Subcutaneous abdominal adipose tissue (tissue), 5 donors: Measurements from ENCODE around the gene RTKN.
A peak's percentile ranks its signal among the peaks of the same experiment; 100 is the strongest.

ENCODE experiments used
- H3K27ac ChIP-seq: one replicate; pipeline ENCODE4 v1.7.0; 2013; ENCODE audit warnings: low read depth, mild to moderate bottlenecking, inconsistent platforms, low read length, moderate library complexity
- H3K27me3 ChIP-seq, 5 donors: one replicate each; pipeline ENCODE4 v1.7.0; 2013; ENCODE audit warnings: low read length in 5 of 5, inconsistent platforms in 1 of 5; ENCODE audit not compliant: control insufficient read depth in 5 of 5, insufficient read depth in 4 of 5
- H3K36me3 ChIP-seq, 5 donors: one replicate each; pipeline ENCODE4 v1.7.0; 2013; ENCODE audit warnings: low read length in 5 of 5; ENCODE audit not compliant: control insufficient read depth in 5 of 5, insufficient read depth in 5 of 5
- H3K4me1 ChIP-seq, 5 donors: one replicate each; pipeline ENCODE4 v1.7.0; 2013; ENCODE audit warnings: low read length in 5 of 5, mild to moderate bottlenecking in 3 of 5, moderate library complexity in 1 of 5; ENCODE audit not compliant: control insufficient read depth in 5 of 5, insufficient read depth in 5 of 5
- H3K4me3 ChIP-seq, 5 donors: one replicate each; pipeline ENCODE4 v1.7.0; 2013; ENCODE audit warnings: low read length in 5 of 5, low read depth in 1 of 5
- H3K9ac ChIP-seq, 5 donors: one replicate each; pipeline ENCODE4 v1.7.0; 2013; ENCODE audit warnings: low read length in 5 of 5, mild to moderate bottlenecking in 4 of 5, moderate library complexity in 3 of 5
- H3K9me3 ChIP-seq, 5 donors: one replicate each; pipeline ENCODE4 v1.7.0; 2013; ENCODE audit warnings: low read length in 5 of 5; ENCODE audit not compliant: control insufficient read depth in 5 of 5
- donor health status: healthy.
- donor health status: healthy.
- donor health status: healthy.
- donor health status: healthy.
- donor health status: healthy.

RTKN gene

DNA sequence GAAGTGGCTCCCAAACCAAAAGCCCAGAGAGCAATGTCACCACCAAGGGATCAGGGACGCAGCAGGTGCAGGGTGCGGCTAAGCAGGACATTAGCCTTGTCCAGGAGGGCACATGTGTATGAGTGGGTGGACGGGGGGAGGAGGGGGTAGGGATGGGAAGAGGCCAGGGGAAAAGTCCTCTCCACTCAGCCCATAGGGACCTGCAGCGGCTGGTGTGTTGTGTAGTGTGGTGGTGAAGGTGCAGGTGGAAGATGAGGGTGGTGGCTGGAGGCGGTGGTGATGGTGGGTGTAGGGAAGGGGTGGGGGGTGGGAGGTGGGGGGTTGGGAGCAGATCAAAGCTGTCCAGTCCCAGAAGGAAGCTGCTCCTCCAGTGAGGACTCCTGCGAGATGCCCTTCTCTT lies 24.0 kb downstream of the RTKN start:
- H3K27ac ChIP-seq = no peak overlapping the region

DNA sequence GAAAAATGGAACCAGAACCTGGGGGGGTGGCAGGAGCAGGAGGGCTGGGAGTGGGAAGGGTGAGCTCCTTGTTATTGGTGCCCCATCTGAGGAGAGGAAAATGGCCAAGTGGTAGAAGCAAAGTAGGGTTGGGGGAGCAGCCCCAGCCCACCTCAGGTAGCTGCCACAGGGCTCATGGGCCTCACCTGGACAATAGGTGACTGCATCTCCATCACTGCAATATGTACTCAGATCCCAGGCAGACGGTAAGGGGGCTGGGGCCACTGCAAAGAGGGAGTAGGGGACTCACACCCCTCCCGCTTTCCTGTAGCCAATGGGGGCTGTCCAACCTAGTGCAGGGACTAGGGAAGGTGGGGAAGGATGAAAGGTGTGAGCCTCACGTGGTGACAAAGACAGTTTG lies 24.5 kb downstream of the RTKN start:
- no peaks in the 10 kb centered on the region for H3K9me3 ChIP-seq
- no peak overlapping the region for H3K9ac ChIP-seq
- H3K27ac ChIP-seq = no peak overlapping the region
- peaks cover 0 to 21% (median 6%) of the 10 kb centered on the region in 5 donors for H3K27me3 ChIP-seq
- H3K4me1 ChIP-seq = peaks cover 0 to 42% (median 36%) of the 10 kb centered on the region in 5 donors
- H3K4me3 ChIP-seq = no peak overlapping the region
- H3K36me3 ChIP-seq = no peaks in the 10 kb centered on the region

More for the DNA sequence above, 24.0 kb downstream of the RTKN start:
- Histone ChIP-seq H3K4me3 (no peak overlapping the region), H3K4me1 (peaks cover 0 to 43% (median 36%) of the 10 kb centered on the region in 5 donors), H3K9me3 (no peaks in the 10 kb centered on the region), H3K36me3 (no peaks in the 10 kb centered on the region), H3K27me3 (peaks cover 0 to 22% (median 8%) of the 10 kb centered on the region in 5 donors), H3K9ac (no peak overlapping the region)

DNA sequence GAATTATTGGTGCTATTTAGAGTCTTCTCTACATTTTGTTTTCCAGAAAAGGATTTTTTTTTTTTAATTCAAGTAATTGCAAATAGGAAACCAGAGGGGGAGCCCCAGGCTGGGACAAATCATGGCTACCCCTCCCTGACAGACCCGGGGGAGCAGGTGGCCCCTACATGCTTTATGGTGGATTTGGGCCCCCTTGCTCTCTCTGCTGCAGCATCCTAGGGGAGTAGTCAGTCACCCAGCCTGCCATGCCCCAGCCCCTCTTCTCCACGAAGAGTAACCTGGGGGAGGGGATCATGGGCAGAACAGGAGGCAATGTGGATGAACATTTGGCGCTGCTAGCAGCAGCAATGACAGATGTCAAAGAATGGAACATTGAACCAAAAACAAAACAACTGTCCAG lies 25.0 kb downstream of the RTKN start:
- Histone ChIP-seq H3K4me3 (no peak overlapping the region), H3K36me3 (no peaks in the 10 kb centered on the region), H3K9me3 (no peaks in the 10 kb centered on the region), H3K27me3 (peaks cover 0 to 17% (median 5%) of the 10 kb centered on the region in 5 donors), H3K27ac (no peak overlapping the region), H3K9ac (no peak overlapping the region), H3K4me1 (peaks cover 0 to 38% (median 32%) of the 10 kb centered on the region in 5 donors)

DNA sequence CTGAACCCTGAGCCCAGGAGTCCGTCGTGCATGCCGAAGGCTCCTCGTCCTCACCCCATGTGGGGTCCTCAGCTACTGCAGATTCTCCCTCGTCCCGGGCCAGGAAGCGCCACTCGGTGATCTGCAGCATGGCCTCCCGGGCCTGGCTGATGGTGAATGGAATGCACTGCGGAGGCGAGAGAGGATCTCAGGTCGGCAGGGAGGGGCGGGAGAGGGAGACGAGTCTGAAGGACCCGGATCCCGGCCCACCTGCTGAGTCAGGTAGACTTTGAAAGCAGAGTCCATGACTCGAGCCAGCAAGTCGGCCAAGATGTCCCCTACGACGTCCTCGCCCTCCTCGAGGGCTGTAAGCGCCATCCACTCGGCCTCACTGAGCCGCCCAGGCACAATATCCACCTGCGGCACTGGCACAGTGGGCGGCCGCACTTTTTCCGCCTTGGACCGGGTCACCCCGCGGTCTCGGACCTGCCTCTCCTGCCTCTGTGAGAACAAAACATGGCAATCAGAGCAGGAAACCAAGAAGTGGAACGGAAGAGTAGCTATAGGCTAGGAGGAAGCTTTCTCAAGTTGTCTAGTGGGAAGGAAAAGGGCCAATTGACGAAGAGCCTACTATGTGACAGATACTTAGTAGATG lies 25.9 kb downstream of the RTKN start:
- H3K27ac ChIP-seq = no peak overlapping the region
- peak overlapping the region; percentile 68 to 90 (median 78) for H3K4me3 ChIP-seq

DNA sequence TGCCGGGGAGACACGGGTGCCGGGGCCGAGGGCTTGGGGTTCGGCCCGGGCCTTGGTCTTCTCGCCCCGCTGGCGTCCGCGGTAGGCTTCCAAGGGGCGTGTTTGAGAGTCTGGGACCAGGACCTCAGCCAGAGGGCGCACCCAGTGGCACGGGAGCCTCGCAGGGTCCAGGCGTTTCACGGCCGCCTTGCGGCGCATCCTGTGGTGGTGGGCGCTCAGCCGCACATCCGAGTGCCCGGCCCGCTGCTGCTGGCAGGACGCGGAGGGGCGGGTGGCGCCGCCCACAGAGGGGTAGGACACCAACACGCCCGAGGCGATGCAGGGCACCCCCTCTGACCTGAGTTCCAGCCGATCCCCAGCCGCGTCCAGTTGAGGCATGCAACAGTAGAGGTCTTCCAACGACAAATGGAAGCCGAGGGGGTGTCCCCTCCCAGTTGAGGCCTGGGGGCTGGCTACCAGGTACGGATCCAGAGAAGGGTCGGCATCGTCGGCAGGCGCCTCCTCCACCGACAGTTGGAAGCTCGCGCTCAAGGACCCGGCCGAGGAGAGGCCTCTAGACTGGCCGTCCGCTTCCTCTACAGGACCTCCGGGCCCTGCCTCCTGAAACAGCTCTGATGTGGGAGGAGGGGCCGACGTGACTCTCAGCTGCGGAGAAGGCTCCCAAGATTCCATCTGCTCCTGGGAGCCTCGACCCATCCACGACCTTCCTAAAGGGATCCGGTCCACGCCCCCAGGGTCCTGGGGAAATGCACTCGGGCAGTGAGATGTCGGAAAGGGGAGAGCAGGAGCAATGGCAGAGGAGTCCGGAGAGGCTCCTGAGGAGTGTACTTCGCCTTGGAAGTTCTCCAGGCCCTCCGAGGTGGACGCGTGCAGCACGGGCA lies 26.6 kb downstream of the RTKN start:
- no peaks in the 10 kb centered on the region for H3K36me3 ChIP-seq
- peak overlapping the region; percentile 68 to 90 (median 78) for H3K4me3 ChIP-seq
- no peaks in the 10 kb centered on the region for H3K9me3 ChIP-seq
- H3K4me1 ChIP-seq = peaks cover 0 to 28% (median 22%) of the 10 kb centered on the region in 5 donors
- H3K27me3 ChIP-seq = peaks cover 0 to 15% (median 5%) of the 10 kb centered on the region in 5 donors
- H3K27ac ChIP-seq = peak overlapping the region; percentile 23
- H3K9ac ChIP-seq = peak overlapping the region in 4 of 5 donors; percentile 31 to 77 (median 60)

More for the DNA sequence above, 25.9 kb downstream of the RTKN start:
- peak overlapping the region in 3 of 5 donors; percentile 31 to 77 (median 70) for H3K9ac ChIP-seq
- H3K9me3 ChIP-seq = no peaks in the 10 kb centered on the region
- H3K4me1 ChIP-seq = peaks cover 0 to 29% (median 23%) of the 10 kb centered on the region in 5 donors
- peaks cover 0 to 15% (median 5%) of the 10 kb centered on the region in 5 donors for H3K27me3 ChIP-seq
- no peaks in the 10 kb centered on the region for H3K36me3 ChIP-seq

DNA sequence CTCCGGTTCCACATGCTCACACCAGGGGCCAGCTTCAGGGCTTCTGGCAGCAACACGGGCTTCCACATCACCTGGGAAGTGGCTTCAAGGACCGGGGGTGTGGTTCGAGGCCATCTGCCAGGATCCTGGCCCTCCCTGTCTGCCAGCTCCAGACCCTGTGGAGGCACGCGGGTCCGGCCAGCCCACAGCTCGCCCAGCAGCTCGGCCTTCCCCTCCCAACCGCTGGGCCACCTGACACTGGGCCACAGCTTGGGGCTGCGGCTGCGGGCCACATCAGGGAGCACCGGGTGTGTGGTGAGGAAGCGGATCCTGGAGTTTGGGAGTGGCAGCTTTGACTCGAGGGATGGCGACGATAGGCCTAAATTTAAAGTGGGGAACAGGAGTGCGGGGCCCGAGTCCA lies 27.3 kb downstream of the RTKN start:
- peaks cover 0 to 28% (median 22%) of the 10 kb centered on the region in 5 donors for H3K4me1 ChIP-seq
- H3K36me3 ChIP-seq = no peaks in the 10 kb centered on the region
- peak overlapping the region in 4 of 5 donors; percentile 31 to 77 (median 60) for H3K9ac ChIP-seq
- H3K4me3 ChIP-seq = peak overlapping the region in 4 of 5 donors; percentile 68 to 90 (median 78)
- H3K9me3 ChIP-seq = no peaks in the 10 kb centered on the region
- H3K27ac ChIP-seq = no peak overlapping the region
- H3K27me3 ChIP-seq = peaks cover 0 to 15% (median 5%) of the 10 kb centered on the region in 5 donors

DNA sequence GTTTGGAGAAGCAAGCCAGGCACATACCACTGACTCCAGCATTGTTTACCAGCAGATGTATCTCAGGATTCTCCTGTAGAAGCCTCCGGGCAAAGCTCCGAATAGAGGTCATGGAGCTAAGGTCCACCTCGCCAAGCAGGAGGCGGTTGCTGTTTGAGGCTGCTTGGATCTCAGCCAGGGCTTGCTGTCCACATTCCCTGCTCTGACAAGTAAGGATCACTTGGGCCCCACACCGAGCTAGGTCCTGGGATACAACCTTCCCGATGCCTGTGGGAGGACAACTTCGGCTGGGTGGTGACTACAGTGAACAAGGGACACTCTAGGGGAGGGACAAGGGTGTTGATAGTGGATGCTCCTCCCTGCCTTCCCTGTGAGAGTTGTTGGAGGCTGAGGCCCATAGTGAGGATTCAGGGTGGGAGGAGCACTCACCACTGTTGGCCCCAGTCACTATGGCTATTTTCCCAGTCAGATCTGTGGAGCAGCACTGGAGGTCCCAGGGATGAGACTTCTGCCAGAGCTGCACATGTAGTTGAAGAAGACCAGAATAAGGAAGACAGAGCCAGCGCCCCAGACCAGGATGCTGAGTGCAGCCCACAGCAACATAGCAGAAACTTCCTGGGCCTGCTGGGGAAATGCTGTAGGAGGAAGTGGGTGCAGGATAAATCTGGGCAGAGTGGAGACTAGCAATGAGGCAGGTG lies 28.6 kb downstream of the RTKN start:
- Histone ChIP-seq H3K4me1 (peaks cover 0 to 28% (median 22%) of the 10 kb centered on the region in 5 donors), H3K27me3 (peaks cover 0 to 13% (median 5%) of the 10 kb centered on the region in 5 donors), H3K4me3 (no peak overlapping the region), H3K9me3 (no peaks in the 10 kb centered on the region), H3K27ac (no peak overlapping the region), H3K36me3 (no peaks in the 10 kb centered on the region), H3K9ac (peak overlapping the region in 1 of 5 donors; percentile 46)

DNA sequence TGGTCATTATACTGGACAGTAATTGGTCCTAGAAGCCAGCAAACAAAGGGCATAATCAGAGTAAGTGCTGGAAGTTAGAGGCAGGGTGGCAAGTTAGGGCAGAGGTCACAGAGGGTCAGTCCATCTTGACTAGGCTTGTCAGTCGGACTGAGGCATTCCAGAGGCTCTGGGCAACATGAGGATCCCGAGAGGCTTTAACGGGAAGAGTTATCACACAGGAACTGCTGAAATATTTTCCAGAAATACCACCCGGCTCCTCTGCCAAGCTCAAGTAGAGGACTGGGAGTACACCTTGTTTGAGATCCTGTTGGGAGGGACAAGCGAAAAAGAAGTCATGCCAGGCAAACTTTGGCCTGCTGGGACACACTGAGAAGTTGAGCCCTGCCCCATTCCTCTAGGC lies 34.1 kb downstream of the RTKN start:
- Histone ChIP-seq H3K27me3 (no peaks in the 10 kb centered on the region), H3K4me1 (no peaks in the 10 kb centered on the region), H3K4me3 (no peak overlapping the region), H3K27ac (no peak overlapping the region), H3K9me3 (no peaks in the 10 kb centered on the region), H3K9ac (no peak overlapping the region), H3K36me3 (no peaks in the 10 kb centered on the region)

DNA sequence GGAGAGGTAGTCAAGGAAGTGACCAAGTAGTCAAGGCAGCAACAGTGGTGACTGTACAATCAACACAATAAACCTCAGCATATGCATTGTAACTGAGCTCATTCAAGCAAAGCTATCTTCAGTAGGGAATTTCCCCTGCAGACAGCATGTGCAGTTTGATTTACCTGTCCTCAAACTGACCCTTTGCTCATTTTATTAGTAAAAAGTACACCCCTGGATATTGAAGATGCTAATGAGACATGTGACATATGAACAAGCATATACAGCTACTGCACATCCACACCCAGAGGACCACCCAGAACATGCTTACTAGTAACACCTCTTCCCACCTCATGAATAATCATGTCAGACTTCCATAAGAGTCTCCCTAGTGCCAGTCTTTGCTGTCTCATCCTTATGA lies 35.7 kb downstream of the RTKN start:
- no peak overlapping the region for H3K9ac ChIP-seq
- no peaks in the 10 kb centered on the region for H3K36me3 ChIP-seq
- no peaks in the 10 kb centered on the region for H3K4me1 ChIP-seq
- no peaks in the 10 kb centered on the region for H3K9me3 ChIP-seq
- no peaks in the 10 kb centered on the region for H3K27me3 ChIP-seq
- H3K4me3 ChIP-seq = no peak overlapping the region
- no peak overlapping the region for H3K27ac ChIP-seq
